SK-N-SH treated with all-trans-retinoic acid at 6 μM for 48 hours (cell line): ENCODE results near the gene TRNT1.

Experiments used
- ATAC-seq: fragments of 200-7000 bp; cut with Tn5 transposase; 3 replicates; pipeline ENCODE4 v1.9.1; 2020; ENCODE audit warnings: mild to moderate bottlenecking, moderate library complexity
- ARNTL ChIP-seq: fragments of 450-650 bp; formaldehyde crosslinking; IDR thresholded peaks from 2 replicates; pipeline ENCODE4 v1.5.0; 2020; ENCODE audit warnings: low read depth, mild to moderate bottlenecking, moderate library complexity, borderline replicate concordance
- BACH2 ChIP-seq: fragments of 250-450 bp; sonication (Bioruptor Pico); IDR thresholded peaks from 2 replicates; pipeline ENCODE4 v1.9.0; 2021; ENCODE audit warnings: mild to moderate bottlenecking, borderline replicate concordance
- CSDC2 ChIP-seq: fragments of 250-450 bp; sonication (Bioruptor Pico); IDR thresholded peaks from 2 replicates; pipeline ENCODE4 v1.5.0; 2020; ENCODE audit warnings: mild to moderate bottlenecking, moderate library complexity
- ESRRG ChIP-seq: fragments of 250-450 bp; sonication (Bioruptor Pico); IDR thresholded peaks from 2 replicates; pipeline ENCODE4 v1.6.1; 2021; ENCODE audit warnings: mild to moderate bottlenecking
- GLIS3 ChIP-seq: fragments of 250-450 bp; sonication (Bioruptor Pico); IDR thresholded peaks from 2 replicates; pipeline ENCODE4 v1.5.0; 2020; ENCODE audit warnings: mild to moderate bottlenecking, moderate library complexity
- ISL1 ChIP-seq: fragments of 250-450 bp; sonication (Bioruptor Pico); IDR thresholded peaks from 2 replicates; pipeline ENCODE4 v2.1.2; 2022; ENCODE audit warnings: mild to moderate bottlenecking, moderate library complexity
- OSR1 ChIP-seq: fragments of 250-450 bp; sonication (Bioruptor Pico); IDR thresholded peaks from 2 replicates; pipeline ENCODE4 v1.8.0; 2022; ENCODE audit warnings: moderate library complexity, mild to moderate bottlenecking, inconsistent platforms
- PPARA ChIP-seq: fragments of 250-450 bp; sonication (Bioruptor Pico); IDR thresholded peaks from 2 replicates; pipeline ENCODE4 v1.5.0; 2020; ENCODE audit warnings: mild to moderate bottlenecking, borderline replicate concordance
- RARB ChIP-seq: fragments of 250-450 bp; sonication (Bioruptor Pico); IDR thresholded peaks from 2 replicates; pipeline ENCODE4 v1.8.0; 2021; ENCODE audit warnings: mild to moderate bottlenecking, moderate library complexity
- SNAI2 ChIP-seq: fragments of 250-450 bp; sonication (Bioruptor Pico); IDR thresholded peaks from 2 replicates; pipeline ENCODE4 v1.5.0; 2020; ENCODE audit warnings: mild to moderate bottlenecking, moderate library complexity
- TCF4 ChIP-seq: fragments of 250-450 bp; sonication (Bioruptor Pico); IDR thresholded peaks from 2 replicates; pipeline ENCODE4 v1.8.0; 2021; ENCODE audit warnings: mild to moderate bottlenecking, moderate library complexity, borderline replicate concordance
- TOX ChIP-seq: fragments of 250-450 bp; sonication (Bioruptor Pico); IDR thresholded peaks from 2 replicates; pipeline ENCODE4 v1.8.0; 2021; ENCODE audit warnings: mild to moderate bottlenecking, moderate library complexity, borderline replicate concordance
- ZC3H10 ChIP-seq: fragments of 250-450 bp; sonication (Bioruptor Pico); IDR thresholded peaks from 2 replicates; pipeline ENCODE4 v1.5.1; 2021; ENCODE audit warnings: mild to moderate bottlenecking, moderate library complexity
- ZFP3 ChIP-seq: fragments of 250-450 bp; sonication (Bioruptor Pico); IDR thresholded peaks from 2 replicates; pipeline ENCODE4 v1.5.0; 2020; ENCODE audit warnings: mild to moderate bottlenecking, moderate library complexity
- ZFP30 ChIP-seq: fragments of 450-650 bp; formaldehyde crosslinking; IDR thresholded peaks from 2 replicates; pipeline ENCODE4 v1.5.0; 2022; ENCODE audit warnings: mild to moderate bottlenecking, moderate library complexity
- ZNF565 ChIP-seq: fragments of 450-650 bp; formaldehyde crosslinking; conservative IDR thresholded peaks from 2 replicates; pipeline ENCODE4 v1.5.0; 2020; ENCODE audit warnings: low read depth, mild to moderate bottlenecking, moderate library complexity
- ZNF70 ChIP-seq: fragments of 450-650 bp; formaldehyde crosslinking; IDR thresholded peaks from 2 replicates; pipeline ENCODE4 v1.5.0; 2020; ENCODE audit warnings: mild to moderate bottlenecking, moderate library complexity
- ZNF8 ChIP-seq: fragments of 450-650 bp; formaldehyde crosslinking; IDR thresholded peaks from 2 replicates; pipeline ENCODE4 v1.5.0; 2020; ENCODE audit warnings: mild to moderate bottlenecking, moderate library complexity
- TF ChIP-seq, protein P1 (sequence below): fragments of 250-450 bp; sonication (Bioruptor Pico); IDR thresholded peaks from 2 replicates; pipeline ENCODE4 v1.8.0; 2021; ENCODE audit warnings: low read depth, mild to moderate bottlenecking, moderate library complexity, borderline replicate concordance
- TF ChIP-seq, protein P2 (sequence below): fragments of 250-450 bp; sonication (Bioruptor Pico); IDR thresholded peaks from 2 replicates; pipeline ENCODE4 v1.5.0; 2020; ENCODE audit warnings: mild to moderate bottlenecking, moderate library complexity
- TF ChIP-seq, protein P3 (sequence below): fragments of 250-450 bp; sonication (Bioruptor Pico); IDR thresholded peaks from 2 replicates; pipeline ENCODE4 v1.5.1; 2020; ENCODE audit warnings: low read depth, mild to moderate bottlenecking, moderate library complexity
- TF ChIP-seq, protein P4 (sequence below): fragments of 250-450 bp; sonication (Bioruptor Pico); IDR thresholded peaks from 2 replicates; pipeline ENCODE4 v1.8.0; 2020; ENCODE audit warnings: mild to moderate bottlenecking, moderate library complexity, borderline replicate concordance

TRNT1 gene

DNA sequence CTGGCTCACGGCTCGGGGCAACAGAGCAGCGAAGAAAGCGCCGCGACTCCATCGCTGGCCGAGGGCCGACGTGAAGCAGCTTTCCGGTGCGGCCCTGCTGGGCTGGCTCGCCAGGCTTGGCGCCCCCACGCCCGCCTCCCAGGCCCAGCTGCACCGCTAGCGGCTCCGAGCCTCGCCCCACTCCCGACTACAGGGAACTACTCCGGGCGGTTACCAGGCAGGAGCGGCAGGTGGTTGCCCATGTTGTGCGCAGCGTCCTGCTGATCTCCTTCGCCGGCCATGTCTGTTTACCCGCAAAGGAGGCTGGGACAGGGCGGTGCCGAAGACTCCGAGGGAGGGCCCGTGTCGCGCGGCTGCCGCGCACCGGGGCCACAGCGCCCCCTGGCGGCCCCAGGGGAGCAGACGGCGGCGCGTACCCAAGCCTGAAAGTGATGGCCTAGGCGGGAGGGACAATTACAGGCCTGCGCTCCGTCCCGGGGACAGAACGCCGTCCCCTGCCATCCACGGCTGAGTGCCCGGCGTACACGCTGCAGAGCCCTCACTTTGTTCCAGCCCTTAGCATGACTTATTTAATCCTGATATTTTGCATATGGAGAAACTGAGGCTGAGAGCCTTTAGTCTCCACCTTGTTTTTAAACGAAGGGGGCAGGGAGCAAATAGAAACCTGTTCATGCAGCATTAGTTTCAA, 52.8 kb downstream of the TRNT1 start, which contains the start of gene CRBN:
Gene CRBN (minus strand): TSS at position 285 of the 688 bp plus-strand sequence. CDS start 4 bp downstream, at position 281.
- TF ChIP-seq TCF4 (CRISPR knock-in tag) = no peak
- TF ChIP-seq SNAI2 = no peak
- no peak for TF ChIP-seq ZNF8 (CRISPR knock-in tag)
- no peak for TF ChIP-seq GLIS3 (CRISPR knock-in tag)
- TF ChIP-seq, protein P1, sequence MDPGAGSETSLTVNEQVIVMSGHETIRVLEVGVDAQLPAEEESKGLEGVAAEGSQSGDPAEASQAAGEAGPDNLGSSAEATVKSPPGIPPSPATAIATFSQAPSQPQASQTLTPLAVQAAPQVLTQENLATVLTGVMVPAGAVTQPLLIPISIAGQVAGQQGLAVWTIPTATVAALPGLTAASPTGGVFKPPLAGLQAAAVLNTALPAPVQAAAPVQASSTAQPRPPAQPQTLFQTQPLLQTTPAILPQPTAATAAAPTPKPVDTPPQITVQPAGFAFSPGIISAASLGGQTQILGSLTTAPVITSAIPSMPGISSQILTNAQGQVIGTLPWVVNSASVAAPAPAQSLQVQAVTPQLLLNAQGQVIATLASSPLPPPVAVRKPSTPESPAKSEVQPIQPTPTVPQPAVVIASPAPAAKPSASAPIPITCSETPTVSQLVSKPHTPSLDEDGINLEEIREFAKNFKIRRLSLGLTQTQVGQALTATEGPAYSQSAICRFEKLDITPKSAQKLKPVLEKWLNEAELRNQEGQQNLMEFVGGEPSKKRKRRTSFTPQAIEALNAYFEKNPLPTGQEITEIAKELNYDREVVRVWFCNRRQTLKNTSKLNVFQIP (CRISPR knock-in tag) = 0 out of 2 replicates have a peak, but pooled peaks have one; percentile 11
- TF ChIP-seq, all 23 proteins: peak for 1
- peak; percentile 100 for ATAC-seq

DNA sequence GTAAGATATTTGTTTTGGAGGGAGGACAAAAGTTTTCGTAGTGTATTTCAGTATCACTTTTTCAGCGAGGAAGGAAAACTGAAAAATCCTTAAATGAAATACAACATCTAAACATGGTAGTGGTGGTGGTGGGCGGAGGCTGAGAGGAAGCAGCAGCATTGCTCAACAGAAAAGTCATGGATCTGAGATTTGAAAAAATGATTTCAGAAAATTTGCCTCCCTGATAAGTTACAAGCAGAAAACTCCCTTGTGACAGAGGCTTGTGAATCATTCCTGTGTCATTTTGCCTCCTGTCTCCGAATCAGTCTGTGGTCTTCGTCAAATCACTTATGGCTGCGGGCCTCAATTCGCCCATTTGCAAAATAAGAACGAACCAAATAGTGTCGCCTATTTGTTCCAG, 53.7 kb downstream of the TRNT1 start:
- no peak for ATAC-seq

DNA sequence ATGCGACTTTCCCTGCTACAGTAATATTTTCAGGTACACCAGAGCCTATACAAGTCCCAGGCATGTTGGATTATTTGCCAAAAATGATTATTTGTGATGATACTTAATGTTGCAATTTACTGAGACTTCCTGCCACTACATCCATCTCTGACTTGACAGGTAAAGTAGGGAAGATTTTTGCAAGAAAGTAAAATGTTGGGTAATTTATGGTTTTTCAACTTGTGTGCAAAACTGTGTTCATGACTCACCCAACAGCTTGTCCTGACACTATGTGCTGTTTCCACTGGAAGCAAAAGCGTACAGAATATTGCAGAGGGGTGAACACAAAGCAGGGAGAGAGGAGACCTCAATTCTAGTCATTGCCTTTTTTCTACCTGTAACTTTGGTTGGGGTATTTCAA, 58.1 kb downstream of the TRNT1 start:
- ATAC-seq = no peak
- no peak for TF ChIP-seq ZNF70 (CRISPR knock-in tag)
- no peak for TF ChIP-seq SNAI2
- TF ChIP-seq ESRRG (CRISPR knock-in tag) = no peak
- TF ChIP-seq, protein P2, sequence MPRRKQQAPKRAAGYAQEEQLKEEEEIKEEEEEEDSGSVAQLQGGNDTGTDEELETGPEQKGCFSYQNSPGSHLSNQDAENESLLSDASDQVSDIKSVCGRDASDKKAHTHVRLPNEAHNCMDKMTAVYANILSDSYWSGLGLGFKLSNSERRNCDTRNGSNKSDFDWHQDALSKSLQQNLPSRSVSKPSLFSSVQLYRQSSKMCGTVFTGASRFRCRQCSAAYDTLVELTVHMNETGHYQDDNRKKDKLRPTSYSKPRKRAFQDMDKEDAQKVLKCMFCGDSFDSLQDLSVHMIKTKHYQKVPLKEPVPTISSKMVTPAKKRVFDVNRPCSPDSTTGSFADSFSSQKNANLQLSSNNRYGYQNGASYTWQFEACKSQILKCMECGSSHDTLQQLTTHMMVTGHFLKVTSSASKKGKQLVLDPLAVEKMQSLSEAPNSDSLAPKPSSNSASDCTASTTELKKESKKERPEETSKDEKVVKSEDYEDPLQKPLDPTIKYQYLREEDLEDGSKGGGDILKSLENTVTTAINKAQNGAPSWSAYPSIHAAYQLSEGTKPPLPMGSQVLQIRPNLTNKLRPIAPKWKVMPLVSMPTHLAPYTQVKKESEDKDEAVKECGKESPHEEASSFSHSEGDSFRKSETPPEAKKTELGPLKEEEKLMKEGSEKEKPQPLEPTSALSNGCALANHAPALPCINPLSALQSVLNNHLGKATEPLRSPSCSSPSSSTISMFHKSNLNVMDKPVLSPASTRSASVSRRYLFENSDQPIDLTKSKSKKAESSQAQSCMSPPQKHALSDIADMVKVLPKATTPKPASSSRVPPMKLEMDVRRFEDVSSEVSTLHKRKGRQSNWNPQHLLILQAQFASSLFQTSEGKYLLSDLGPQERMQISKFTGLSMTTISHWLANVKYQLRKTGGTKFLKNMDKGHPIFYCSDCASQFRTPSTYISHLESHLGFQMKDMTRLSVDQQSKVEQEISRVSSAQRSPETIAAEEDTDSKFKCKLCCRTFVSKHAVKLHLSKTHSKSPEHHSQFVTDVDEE = no peak
- TF ChIP-seq TCF4 (CRISPR knock-in tag) = no peak
- TF ChIP-seq ZNF8 (CRISPR knock-in tag) = no peak
- TF ChIP-seq, protein P1 (CRISPR knock-in tag) = no peak
- no peak for TF ChIP-seq BACH2
- no peak for TF ChIP-seq ISL1 (CRISPR knock-in tag)
- TF ChIP-seq ZC3H10 (CRISPR knock-in tag) = no peak

More for the DNA sequence above, 53.7 kb downstream of the TRNT1 start:
- TF ChIP-seq ARNTL = no peak
- no peak for TF ChIP-seq CSDC2 (CRISPR knock-in tag)
- TF ChIP-seq ISL1 (CRISPR knock-in tag) = no peak
- TF ChIP-seq, protein P3, sequence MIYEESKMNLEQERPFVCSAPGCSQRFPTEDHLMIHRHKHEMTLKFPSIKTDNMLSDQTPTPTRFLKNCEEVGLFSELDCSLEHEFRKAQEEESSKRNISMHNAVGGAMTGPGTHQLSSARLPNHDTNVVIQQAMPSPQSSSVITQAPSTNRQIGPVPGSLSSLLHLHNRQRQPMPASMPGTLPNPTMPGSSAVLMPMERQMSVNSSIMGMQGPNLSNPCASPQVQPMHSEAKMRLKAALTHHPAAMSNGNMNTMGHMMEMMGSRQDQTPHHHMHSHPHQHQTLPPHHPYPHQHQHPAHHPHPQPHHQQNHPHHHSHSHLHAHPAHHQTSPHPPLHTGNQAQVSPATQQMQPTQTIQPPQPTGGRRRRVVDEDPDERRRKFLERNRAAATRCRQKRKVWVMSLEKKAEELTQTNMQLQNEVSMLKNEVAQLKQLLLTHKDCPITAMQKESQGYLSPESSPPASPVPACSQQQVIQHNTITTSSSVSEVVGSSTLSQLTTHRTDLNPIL (CRISPR knock-in tag) = no peak
- TF ChIP-seq RARB = no peak
- no peak for TF ChIP-seq TOX (CRISPR knock-in tag)
- TF ChIP-seq, protein P2 = no peak
- no peak for TF ChIP-seq ZC3H10 (CRISPR knock-in tag)
- TF ChIP-seq ZNF8 (CRISPR knock-in tag) = no peak
- no peak for TF ChIP-seq ZNF565
- TF ChIP-seq OSR1 (CRISPR knock-in tag) = no peak
- TF ChIP-seq TCF4 (CRISPR knock-in tag) = no peak
- TF ChIP-seq SNAI2 = no peak
- no peak for TF ChIP-seq ZFP3 (CRISPR knock-in tag)
- no peak for TF ChIP-seq ESRRG (CRISPR knock-in tag)
- TF ChIP-seq PPARA (CRISPR knock-in tag) = no peak
- no peak for TF ChIP-seq ZFP30 (CRISPR knock-in tag)
- TF ChIP-seq, protein P1 (CRISPR knock-in tag) = no peak
- TF ChIP-seq BACH2 = no peak
- TF ChIP-seq, protein P4, sequence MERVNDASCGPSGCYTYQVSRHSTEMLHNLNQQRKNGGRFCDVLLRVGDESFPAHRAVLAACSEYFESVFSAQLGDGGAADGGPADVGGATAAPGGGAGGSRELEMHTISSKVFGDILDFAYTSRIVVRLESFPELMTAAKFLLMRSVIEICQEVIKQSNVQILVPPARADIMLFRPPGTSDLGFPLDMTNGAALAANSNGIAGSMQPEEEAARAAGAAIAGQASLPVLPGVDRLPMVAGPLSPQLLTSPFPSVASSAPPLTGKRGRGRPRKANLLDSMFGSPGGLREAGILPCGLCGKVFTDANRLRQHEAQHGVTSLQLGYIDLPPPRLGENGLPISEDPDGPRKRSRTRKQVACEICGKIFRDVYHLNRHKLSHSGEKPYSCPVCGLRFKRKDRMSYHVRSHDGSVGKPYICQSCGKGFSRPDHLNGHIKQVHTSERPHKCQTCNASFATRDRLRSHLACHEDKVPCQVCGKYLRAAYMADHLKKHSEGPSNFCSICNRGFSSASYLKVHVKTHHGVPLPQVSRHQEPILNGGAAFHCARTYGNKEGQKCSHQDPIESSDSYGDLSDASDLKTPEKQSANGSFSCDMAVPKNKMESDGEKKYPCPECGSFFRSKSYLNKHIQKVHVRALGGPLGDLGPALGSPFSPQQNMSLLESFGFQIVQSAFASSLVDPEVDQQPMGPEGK (CRISPR knock-in tag) = no peak
